ENCODE measurements around the gene CD40.

- no peak for TF ChIP-seq CTCF (IDR thresholded peaks at IDR 0.05; ENCODE audit: low read depth, low read length)
- no peak for TF ChIP-seq MAX (IDR thresholded peaks at IDR 0.05; ENCODE audit: low read depth, low read length)
- no peak for TF ChIP-seq MYC (IDR thresholded peaks at IDR 0.05; ENCODE audit: low read depth, low read length)
Observed at GRCh38 chr20:46150943-46151342, 32.8 kb downstream of the CD40 start.

Measured in NB4 (cell line).